ENCODE results near the gene VSIG10L. TPM values are rescaled to one million over a fixed set of nuclear protein-coding genes. Genes with fewer than 3 reads are reported as not detected.

Gene VSIG10L
- total RNA-seq, 1 donor from 2014 or later = 1.8 TPM

Other genes with a start within 250 kb of the VSIG10L start
- gene CTU1, start 233.7 kb downstream of the VSIG10L start, total RNA-seq = 16.2 and 17.8 TPM in 2 replicates
- not detected in 2 replicates for gene SIGLEC9, start 217.2 kb downstream of the VSIG10L start, total RNA-seq
- not detected in 2 replicates for gene SIGLEC7, start 199.8 kb downstream of the VSIG10L start, total RNA-seq
- gene CD33, start 117.1 kb downstream of the VSIG10L start, total RNA-seq = 0.21 TPM in 1 of 2 replicates, not detected in the other
- gene SIGLECL1, start 91.1 kb downstream of the VSIG10L start, total RNA-seq = not detected in 2 replicates
- gene IGLON5, start 30.5 kb downstream of the VSIG10L start, total RNA-seq = not detected in 2 replicates
- gene ETFB, start 24.2 kb upstream of the VSIG10L start, total RNA-seq = 73.4 and 76.2 TPM in 2 replicates
- gene CLDND2, start 26.9 kb upstream of the VSIG10L start, total RNA-seq = not detected in 2 replicates
- not detected in 2 replicates for gene NKG7, start 30.5 kb upstream of the VSIG10L start, total RNA-seq
- gene LIM2, start 45.8 kb upstream of the VSIG10L start, total RNA-seq = not detected in 2 replicates
- gene C19orf84, start 48.5 kb upstream of the VSIG10L start, total RNA-seq = not detected in 2 replicates
- not detected in 2 replicates for gene SIGLEC10, start 75.5 kb upstream of the VSIG10L start, total RNA-seq
- gene SIGLEC8, start 116.3 kb upstream of the VSIG10L start, total RNA-seq = not detected in 2 replicates
- gene CEACAM18, start 136.4 kb upstream of the VSIG10L start, total RNA-seq = not detected in 2 replicates
- gene SIGLEC12, start 159.7 kb upstream of the VSIG10L start, total RNA-seq = not detected in 2 replicates
- not detected in 2 replicates for gene SIGLEC6, start 189.5 kb upstream of the VSIG10L start, total RNA-seq
- 4.5 and 5.0 TPM in 2 replicates for gene ZNF175, start 229.1 kb upstream of the VSIG10L start, total RNA-seq

All from myocyte (in vitro differentiated cells).